Measurements from ENCODE around the gene EXOC3L1. TPM values are rescaled to one million over a fixed set of nuclear protein-coding genes. Genes with fewer than 3 reads are reported as not detected.
A peak's percentile ranks its signal among the peaks of the same experiment; 100 is the strongest.

EXOC3L1 gene
- total and polyA plus RNA-seq, 2 of the 13 experiments (the other 11 are each of a cell fraction or from before 2014, with no cell fraction given), result 0.12 TPM; not detected in 1

- TF ChIP-seq NFAT5 (CRISPR knock-in tag; IDR thresholded peaks at IDR 0.05) (no peak), GLMP (CRISPR knock-in tag; IDR thresholded peaks at IDR 0.05; ENCODE audit: borderline replicate concordance) (no peak), ZNF557 (CRISPR knock-in tag; IDR thresholded peaks at IDR 0.05) (no peak), RFX1 (IDR thresholded peaks at IDR 0.05) (no peak), FOXK2 (IDR thresholded peaks at IDR 0.05) (no peak), MBD4 (IDR thresholded peaks at IDR 0.05; ENCODE audit: borderline replicate concordance, low read length) (no peak), ZNF724P (CRISPR knock-in tag; IDR thresholded peaks at IDR 0.05; ENCODE audit: borderline replicate concordance) (no peak), XBP1 (CRISPR knock-in tag; IDR thresholded peaks at IDR 0.05) (no peak), ZNF567 (CRISPR knock-in tag; IDR thresholded peaks at IDR 0.05; ENCODE audit: borderline replicate concordance) (no peak; the same call in 1 of the 2 replicates), HIC2 (CRISPR knock-in tag; IDR thresholded peaks at IDR 0.05; ENCODE audit: low read depth) (peak; percentile 81), SKIL (CRISPR knock-in tag; IDR thresholded peaks at IDR 0.05; ENCODE audit: borderline replicate concordance) (no peak), ATAD3A (CRISPR knock-in tag; IDR thresholded peaks at IDR 0.05) (no peak), NCOA5 (CRISPR knock-in tag; IDR thresholded peaks at IDR 0.05) (no peak), ZBTB38 (CRISPR knock-in tag; IDR thresholded peaks at IDR 0.05) (peak; percentile 77)
- TF ChIP-seq, protein P1, sequence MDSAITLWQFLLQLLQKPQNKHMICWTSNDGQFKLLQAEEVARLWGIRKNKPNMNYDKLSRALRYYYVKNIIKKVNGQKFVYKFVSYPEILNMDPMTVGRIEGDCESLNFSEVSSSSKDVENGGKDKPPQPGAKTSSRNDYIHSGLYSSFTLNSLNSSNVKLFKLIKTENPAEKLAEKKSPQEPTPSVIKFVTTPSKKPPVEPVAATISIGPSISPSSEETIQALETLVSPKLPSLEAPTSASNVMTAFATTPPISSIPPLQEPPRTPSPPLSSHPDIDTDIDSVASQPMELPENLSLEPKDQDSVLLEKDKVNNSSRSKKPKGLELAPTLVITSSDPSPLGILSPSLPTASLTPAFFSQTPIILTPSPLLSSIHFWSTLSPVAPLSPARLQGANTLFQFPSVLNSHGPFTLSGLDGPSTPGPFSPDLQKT (CRISPR knock-in tag; IDR thresholded peaks at IDR 0.05; ENCODE audit: borderline replicate concordance), result no peak
These were observed 19.6 kb downstream of the EXOC3L1 start, which contains the start of gene NOL3 (continued) for GRCh38 chr16:67170168-67170948.

Measured in HepG2 (cell line).